Spinal cord (tissue), 10 donors: Measurements from ENCODE around the gene TK1. TPM values are rescaled to one million over a fixed set of nuclear protein-coding genes. Genes with fewer than 3 reads are reported as not detected.
A peak's percentile ranks its signal among the peaks of the same experiment; 100 is the strongest.

ENCODE experiments used
- DNase-seq, 6 donors: peaks; one replicate each; pipeline versions ENCODE4 v3.0.0 to v3.0.0-alpha.2; 2013 to 2015; ENCODE audit warnings: low spot score in 6 of 6, low read depth in 4 of 6
- H3K27ac ChIP-seq: one replicate; pipeline ENCODE4 v1.5.1; 2013; ENCODE audit warnings: low read depth, low read length, control low read depth
- H3K27me3 ChIP-seq: one replicate; pipeline ENCODE4 v1.6.1; 2013; ENCODE audit warnings: low read length; ENCODE audit not compliant: control insufficient read depth, insufficient read depth
- H3K36me3 ChIP-seq: one replicate; pipeline ENCODE4 v1.6.1; 2013; ENCODE audit warnings: low read length; ENCODE audit not compliant: control insufficient read depth, insufficient read depth
- H3K4me1 ChIP-seq: one replicate; pipeline ENCODE4 v1.6.1; 2013; ENCODE audit warnings: low read length; ENCODE audit not compliant: control insufficient read depth, insufficient read depth
- H3K4me3 ChIP-seq: one replicate; pipeline ENCODE4 v1.5.1; 2013; ENCODE audit warnings: low read depth, low read length, control low read depth
- H3K9me3 ChIP-seq: one replicate; pipeline ENCODE4 v1.6.1; 2013; ENCODE audit warnings: low read length; ENCODE audit not compliant: control insufficient read depth, insufficient read depth
- WGBS: methylation state at CpG from one replicate; pipeline ENCODE4 v1.1.5; 2013; ENCODE audit warnings: missing lambda C conversion rate; ENCODE audit not compliant: insufficient coverage; 5-methylcytosine and 5-hydroxymethylcytosine counted together
- polyA plus RNA-seq, 2 donors: library from polyadenylated mRNA; unstranded; fragments of 120-200 nt; gene quantifications; one replicate each; pipeline ENCODE4 v1.2.1, GENCODE V29; 2013; ENCODE audit not compliant: insufficient read length in 2 of 2
- small RNA-seq: library from RNA; depleted of rRNA; stranded (forward); fragments of <200 nt; gene quantifications from one replicate; pipeline ENCODE3, GENCODE V24; 2014; ENCODE audit warnings: low replicate concordance
- total RNA-seq, 2 donors: library from RNA; depleted of rRNA in 1 of 2; stranded (reverse); fragments of 120-200 nt in 1 of 2; fragments of >200 nt in 1 of 2; gene quantifications; one replicate each; pipeline versions ENCODE4 v1.2.3 to v1.2.4, GENCODE V29; 2013 to 2014
- donor health status: healthy.

The TK1 gene
- total and polyA plus RNA-seq, 4 donors = 11.0 to 13.8 (median 12.7) TPM

DNA sequence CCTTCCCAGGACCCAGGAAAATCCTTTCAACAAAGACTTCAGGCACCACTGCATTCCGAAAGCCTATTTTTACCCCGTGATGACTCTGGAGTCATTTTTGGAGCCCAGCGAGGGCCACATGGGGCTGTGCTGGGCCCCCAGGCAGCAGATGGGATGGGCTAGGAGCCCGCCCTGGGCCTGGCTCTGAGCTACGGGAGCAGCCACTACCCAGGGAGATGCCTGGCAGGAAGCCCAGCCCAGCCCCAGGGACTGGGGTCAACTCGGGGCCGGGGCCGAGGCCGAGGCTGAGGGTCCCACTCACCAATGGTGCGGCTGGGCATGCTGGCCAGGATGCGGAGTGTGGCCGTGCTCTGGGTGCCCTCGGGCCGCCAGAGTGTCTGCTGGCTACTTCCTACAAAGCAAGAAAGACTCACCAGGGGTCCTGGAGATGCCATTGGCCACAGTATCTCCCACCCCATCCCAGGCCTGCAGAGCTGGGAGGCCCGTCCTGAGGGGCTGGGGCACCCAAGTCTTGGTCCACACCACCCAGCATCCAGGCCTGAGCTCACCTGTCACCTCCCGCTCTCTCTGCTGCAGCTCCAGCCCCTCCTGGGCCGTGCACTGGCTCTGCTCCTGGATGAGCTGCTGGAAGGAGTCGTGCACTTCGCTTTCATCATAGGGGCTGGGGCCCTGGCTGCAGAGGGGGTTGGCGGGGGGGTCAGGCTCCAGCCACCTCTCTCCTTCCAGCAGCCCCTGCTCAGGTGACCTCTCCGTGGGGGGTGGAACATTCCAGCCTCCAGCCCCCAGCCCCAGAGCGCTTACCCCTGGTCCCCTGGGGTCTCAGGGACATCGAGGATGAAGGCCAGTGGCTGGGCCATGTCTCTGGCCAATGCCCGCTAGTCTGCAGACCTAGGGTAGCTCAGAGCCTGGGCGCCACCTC is 60.6 kb downstream of the TK1 start:
- Histone ChIP-seq H3K27ac (peak overlapping the region; percentile 92), H3K4me1 (peaks cover 65% of the 10 kb centered on the region), H3K27me3 (peaks cover 36% of the 10 kb centered on the region), H3K36me3 (peaks cover 41% of the 10 kb centered on the region), H3K9me3 (no peaks in the 10 kb centered on the region), H3K4me3 (no peak overlapping the region)
- DNase-seq = no peak
- 61% methylated on average over 25 of the region's 25 CpGs for WGBS

GRCh38 chr17:78125138-78125913 is 61.5 kb downstream of the TK1 start:
- peak overlapping the region; percentile 92 for H3K27ac ChIP-seq
- DNase-seq = no peak
- H3K36me3 ChIP-seq = peaks cover 42% of the 10 kb centered on the region
- no peak overlapping the region for H3K4me3 ChIP-seq
- H3K4me1 ChIP-seq = peaks cover 57% of the 10 kb centered on the region
- H3K9me3 ChIP-seq = no peaks in the 10 kb centered on the region
- 83% methylated on average over 36 of the region's 39 CpGs for WGBS
- H3K27me3 ChIP-seq = peaks cover 27% of the 10 kb centered on the region

DNA sequence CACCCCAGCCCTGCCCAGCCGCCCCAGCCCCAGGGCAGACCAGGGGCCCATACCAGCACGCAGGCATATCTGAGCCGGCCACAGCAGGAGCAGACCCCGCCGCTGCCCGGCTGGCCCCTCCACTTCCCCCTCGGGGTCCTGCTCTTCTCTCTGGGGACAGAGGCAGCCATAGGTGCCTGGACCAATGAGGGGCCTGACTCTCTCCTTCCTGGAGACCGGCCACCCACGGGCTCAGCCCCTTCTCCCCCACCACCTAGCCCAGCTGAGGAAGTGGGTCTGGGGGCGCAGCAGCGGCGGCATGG is 62.1 kb downstream of the TK1 start:
- H3K27me3 ChIP-seq = peaks cover 22% of the 10 kb centered on the region
- H3K4me3 ChIP-seq = no peak overlapping the region
- H3K36me3 ChIP-seq = peaks cover 42% of the 10 kb centered on the region
- H3K4me1 ChIP-seq = peaks cover 52% of the 10 kb centered on the region
- H3K27ac ChIP-seq = no peak overlapping the region
- WGBS = 82% methylated on average over 10 of the region's 12 CpGs
- no peak for DNase-seq
- H3K9me3 ChIP-seq = no peaks in the 10 kb centered on the region

Small RNAs within 50 kb of the gene (small RNA-seq; reads per million reads assigned to genes)
- not detected for gene AC087645.1

Other genes with a start within 250 kb of the TK1 start
- gene TNRC6C, start 228.3 kb downstream of the TK1 start, total RNA-seq = 10 to 100 TPM; 21.5 to 22.3 TPM
- gene TNRC6C, start 228.3 kb downstream of the TK1 start, polyA plus RNA-seq = 10 to 100 TPM; 30.3 to 31.8 TPM
- 10 to 100 TPM; 15.2 to 33.4 TPM for gene TMC6, start 58.3 kb downstream of the TK1 start, total RNA-seq
- gene TMC6, start 58.3 kb downstream of the TK1 start, polyA plus RNA-seq = 10 to 100 TPM; 19.9 to 29.7 TPM
- gene TMC8, start 56.3 kb downstream of the TK1 start, total RNA-seq = 1 to 10 TPM; 2.0 to 2.2 TPM
- 1 to 10 TPM; 5.6 to 6.0 TPM for gene TMC8, start 56.3 kb downstream of the TK1 start, polyA plus RNA-seq
- 1 to 10 TPM; 1.5 to 1.8 TPM for gene C17orf99, start 40.7 kb downstream of the TK1 start, total RNA-seq
- gene C17orf99, start 40.7 kb downstream of the TK1 start, polyA plus RNA-seq = under 1 TPM; 0.51 to 0.54 TPM
- 10 to 100 TPM; 16.7 to 21.9 TPM for gene SYNGR2, start 18.5 kb downstream of the TK1 start, total RNA-seq
- gene SYNGR2, start 18.5 kb downstream of the TK1 start, polyA plus RNA-seq = 10 to 100 TPM; 22.0 to 33.6 TPM
- 10 to 100 TPM; 29.8 to 33.3 TPM for gene AFMID, start 310 bp upstream of the TK1 start, total RNA-seq
- 10 to 100 TPM; 19.9 to 29.3 TPM for gene AFMID, start 310 bp upstream of the TK1 start, polyA plus RNA-seq
- gene BIRC5, start 27.2 kb upstream of the TK1 start, total RNA-seq = 10 to 100 TPM; 13.2 to 18.9 TPM
- 10 to 100 TPM; 18.4 to 23.0 TPM for gene BIRC5, start 27.2 kb upstream of the TK1 start, polyA plus RNA-seq
- gene TMEM235, start 44.6 kb upstream of the TK1 start, total RNA-seq = 1 to 10 TPM; 1.2 to 2.3 TPM
- gene TMEM235, start 44.6 kb upstream of the TK1 start, polyA plus RNA-seq = 1 to 10 TPM; 1.7 to 2.0 TPM
- gene SOCS3, start 173.0 kb upstream of the TK1 start, total RNA-seq = 10 to 100 TPM; 14.2 to 70.3 TPM
- gene SOCS3, start 173.0 kb upstream of the TK1 start, polyA plus RNA-seq = 1 to 10 TPM; 5.6 to 9.5 TPM
- 10 to 100 TPM; 33.4 to 38.7 TPM for gene PGS1, start 191.6 kb upstream of the TK1 start, total RNA-seq
- 10 to 100 TPM; 42.6 to 51.1 TPM for gene PGS1, start 191.6 kb upstream of the TK1 start, polyA plus RNA-seq